Measurements from ENCODE around the gene SCYGR5. TPM values are rescaled to one million over a fixed set of nuclear protein-coding genes. Genes with fewer than 3 reads are reported as not detected.

SCYGR5 gene
- total RNA-seq, 2 experiments from 2014 or later, result not detected

DNA sequence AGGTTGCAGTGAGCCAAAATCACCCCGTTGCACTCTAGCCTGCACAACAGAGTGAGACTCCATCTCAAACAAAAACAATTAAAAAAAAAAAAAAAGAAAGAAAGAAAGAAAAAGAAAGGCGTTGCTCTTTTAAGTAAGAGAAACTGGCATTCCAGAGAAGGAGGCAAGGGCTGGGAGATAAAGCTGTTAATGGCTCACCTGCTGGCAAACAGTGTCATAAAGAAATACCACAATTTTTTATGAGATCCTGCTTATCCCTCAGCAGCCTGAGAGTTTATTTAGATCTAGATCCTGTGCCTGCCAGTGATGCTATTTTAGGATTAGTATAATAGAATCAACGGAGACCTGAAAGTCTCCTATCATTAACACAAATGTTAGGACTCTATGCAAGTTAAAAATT is 35.0 kb downstream of the SCYGR5 start:
- no peak overlapping the region for H3K27ac Mint-ChIP-seq
- H3K36me3 Mint-ChIP-seq (ENCODE audit: low read depth), result no peaks in the 10 kb centered on the region
- DNase-seq, result no peak

DNA sequence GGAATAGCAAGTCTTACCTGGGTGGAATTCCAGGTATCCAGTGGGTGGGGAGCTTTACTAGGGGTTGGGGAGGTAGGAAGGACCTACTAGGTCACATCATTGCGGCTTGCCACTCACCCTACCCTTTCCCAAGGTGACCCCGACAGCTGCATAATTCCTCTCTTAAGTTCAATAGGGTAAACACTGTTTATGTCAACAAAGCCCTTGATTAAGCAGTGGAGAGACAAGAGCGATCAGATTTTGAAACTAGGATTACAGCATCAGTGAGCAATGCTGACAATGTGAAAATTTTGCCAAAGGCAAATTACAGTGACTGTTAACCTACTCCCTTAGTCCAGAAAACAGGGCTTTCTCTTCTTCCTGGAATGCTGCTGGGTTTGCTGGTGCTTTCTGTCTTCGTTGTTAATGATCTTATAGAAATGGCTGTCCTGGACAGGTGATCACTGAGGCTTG is 36.7 kb downstream of the SCYGR5 start:
- Mint-ChIP-seq H3K36me3 (ENCODE audit: low read depth) (no peaks in the 10 kb centered on the region), H3K27me3 (peaks cover 2% of the 10 kb centered on the region), H3K9me3 (no peaks in the 10 kb centered on the region), H3K4me1 (no peaks in the 10 kb centered on the region), H3K27ac (no peak overlapping the region), H3K4me3 (no peak overlapping the region)
- DNase-seq, result no peak
- ChIA-PET POLR2A (no interaction called here), CTCF (no interaction called here)

More for the DNA sequence above, 35.0 kb downstream of the SCYGR5 start:
- peaks cover 2% of the 10 kb centered on the region for H3K27me3 Mint-ChIP-seq
- no peaks in the 10 kb centered on the region for H3K9me3 Mint-ChIP-seq
- H3K4me3 Mint-ChIP-seq, result no peak overlapping the region
- no peaks in the 10 kb centered on the region for H3K4me1 Mint-ChIP-seq
- CTCF ChIA-PET, result no interaction called here
- POLR2A ChIA-PET, result no interaction called here

GRCh38 chr2:227703961-227704360 is 37.4 kb downstream of the SCYGR5 start:
- Mint-ChIP-seq H3K4me1 (no peaks in the 10 kb centered on the region), H3K36me3 (ENCODE audit: low read depth) (no peaks in the 10 kb centered on the region), H3K27me3 (peaks cover 2% of the 10 kb centered on the region), H3K27ac (no peak overlapping the region), H3K9me3 (no peaks in the 10 kb centered on the region), H3K4me3 (no peak overlapping the region)
- no peak for DNase-seq
- CTCF ChIA-PET, result no interaction called here
- POLR2A ChIA-PET, result no interaction called here

GRCh38 chr2:227706859-227707258 is 40.3 kb downstream of the SCYGR5 start:
- no peak for DNase-seq
- Mint-ChIP-seq H3K9me3 (no peaks in the 10 kb centered on the region), H3K4me3 (no peak overlapping the region), H3K36me3 (ENCODE audit: low read depth) (no peaks in the 10 kb centered on the region), H3K27me3 (peaks cover 2% of the 10 kb centered on the region), H3K4me1 (no peaks in the 10 kb centered on the region), H3K27ac (no peak overlapping the region)
- POLR2A ChIA-PET, result no interaction called here
- CTCF ChIA-PET, result no interaction called here

GRCh38 chr2:227707390-227707789 is 40.8 kb downstream of the SCYGR5 start:
- Mint-ChIP-seq H3K4me3 (no peak overlapping the region), H3K4me1 (no peaks in the 10 kb centered on the region), H3K9me3 (no peaks in the 10 kb centered on the region), H3K27ac (no peak overlapping the region), H3K36me3 (ENCODE audit: low read depth) (no peaks in the 10 kb centered on the region), H3K27me3 (peaks cover 2% of the 10 kb centered on the region)
- ChIA-PET POLR2A (no interaction called here), CTCF (no interaction called here)
- DNase-seq, result no peak

DNA sequence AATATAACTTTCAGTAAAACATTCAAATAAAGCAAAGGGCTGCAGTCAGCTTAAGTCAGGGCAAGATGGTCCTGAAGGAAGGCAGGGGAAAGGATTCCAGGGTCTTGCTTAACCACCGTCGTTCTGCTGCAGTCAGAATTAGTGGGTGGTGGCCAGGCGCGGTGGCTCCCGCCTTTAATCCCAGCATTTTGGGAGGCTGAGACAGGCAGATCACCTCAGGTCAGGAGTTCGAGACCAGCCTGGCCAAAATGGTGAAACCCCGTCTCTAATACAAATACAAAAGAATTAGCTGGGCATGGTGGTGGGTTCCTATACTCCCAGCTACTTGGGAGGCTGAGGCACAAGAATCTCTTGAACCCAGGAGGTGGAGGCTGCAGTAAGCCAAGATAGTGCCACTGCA is 44.4 kb downstream of the SCYGR5 start:
- DNase-seq, result no peak
- no peak overlapping the region for H3K4me3 Mint-ChIP-seq
- no peaks in the 10 kb centered on the region for H3K4me1 Mint-ChIP-seq
- no peak overlapping the region for H3K27ac Mint-ChIP-seq
- ChIA-PET CTCF (no interaction called here), POLR2A (no interaction called here)
- peaks cover 2% of the 10 kb centered on the region for H3K27me3 Mint-ChIP-seq
- no peaks in the 10 kb centered on the region for H3K36me3 Mint-ChIP-seq (ENCODE audit: low read depth)
- no peaks in the 10 kb centered on the region for H3K9me3 Mint-ChIP-seq

DNA sequence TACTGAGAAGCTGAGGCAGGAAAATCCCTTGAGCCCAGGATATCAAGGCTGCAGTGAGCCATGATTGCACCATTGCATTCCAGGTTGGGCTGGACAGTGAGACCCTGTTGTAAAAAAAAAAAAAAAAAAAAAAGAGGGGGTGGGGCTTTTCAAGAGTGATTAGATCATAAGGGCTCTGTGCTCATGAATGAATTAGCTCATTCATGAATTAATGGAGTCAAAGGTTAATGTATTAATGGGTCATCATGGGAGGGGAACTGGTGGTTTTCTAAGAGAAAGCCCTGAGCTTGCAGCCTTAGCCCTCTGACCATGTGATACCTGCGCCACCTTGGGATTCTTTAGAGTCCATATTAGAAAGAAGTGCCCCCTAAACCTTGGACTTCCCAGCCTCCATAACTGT is 46.7 kb downstream of the SCYGR5 start:
- H3K36me3 Mint-ChIP-seq (ENCODE audit: low read depth), result no peaks in the 10 kb centered on the region

DNA sequence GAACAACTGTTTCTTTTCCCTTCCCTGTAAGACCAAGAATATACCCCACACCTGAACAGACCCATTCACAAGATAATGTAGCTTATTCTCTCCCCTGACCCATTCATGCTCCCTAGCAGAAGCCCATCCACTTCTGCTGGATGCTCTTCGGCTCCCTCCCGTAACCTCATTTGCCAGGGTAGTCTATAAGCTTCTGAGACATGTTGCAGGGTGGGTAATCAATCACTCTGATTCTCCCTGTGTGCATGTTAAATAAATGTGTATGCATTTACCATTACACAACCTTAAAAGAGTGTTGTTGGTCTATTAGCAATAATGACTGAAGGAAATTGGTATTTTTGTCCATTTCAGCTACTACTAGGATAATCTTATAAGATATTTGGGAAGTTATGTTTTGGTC is 49.9 kb downstream of the SCYGR5 start:
- no peak for DNase-seq
- no peaks in the 10 kb centered on the region for H3K4me1 Mint-ChIP-seq
- ChIA-PET POLR2A (no interaction called here), CTCF (interaction anchor here (0.6 kb wide), 1 partner anchor 57 kb away, joined by 3 read pairs; no protein-coding TSS in a partner anchor)
- H3K4me3 Mint-ChIP-seq, result no peak overlapping the region
- no peaks in the 10 kb centered on the region for H3K36me3 Mint-ChIP-seq (ENCODE audit: low read depth)
- no peaks in the 10 kb centered on the region for H3K9me3 Mint-ChIP-seq
- peaks cover 8% of the 10 kb centered on the region for H3K27me3 Mint-ChIP-seq
- H3K27ac Mint-ChIP-seq, result no peak overlapping the region

More for the DNA sequence above, 46.7 kb downstream of the SCYGR5 start:
- DNase-seq, result no peak
- Mint-ChIP-seq H3K9me3 (no peaks in the 10 kb centered on the region), H3K27ac (no peak overlapping the region), H3K4me1 (no peaks in the 10 kb centered on the region), H3K4me3 (no peak overlapping the region), H3K27me3 (peaks cover 8% of the 10 kb centered on the region)
- ChIA-PET CTCF (no interaction called here), POLR2A (no interaction called here)

Other genes starting within 250 kb of the SCYGR5 start
- 10 to 100 TPM; 59.9 to 80.1 TPM for gene AGFG1, start 194.6 kb upstream of the SCYGR5 start, total RNA-seq
- not detected for gene SCYGR2, start 67.9 kb upstream of the SCYGR5 start, total RNA-seq
- not detected for gene SCYGR3, start 52.0 kb upstream of the SCYGR5 start, total RNA-seq
- not detected for gene SCYGR4, start 49.3 kb upstream of the SCYGR5 start, total RNA-seq
- gene SLC19A3, start 51.2 kb downstream of the SCYGR5 start, total RNA-seq, result not detected
- gene SCYGR6, start 58.0 kb downstream of the SCYGR5 start, total RNA-seq, result not detected
- not detected for gene SCYGR7, start 61.5 kb downstream of the SCYGR5 start, total RNA-seq
- gene SCYGR8, start 79.1 kb downstream of the SCYGR5 start, total RNA-seq, result not detected
- under 1 TPM in 1 of 2 experiments, not detected in 1; 0.37 TPM for gene CCL20, start 147.0 kb downstream of the SCYGR5 start, total RNA-seq
- gene DAW1, start 204.8 kb downstream of the SCYGR5 start, total RNA-seq, result not detected